SK-N-SH (cell line): ENCODE measurements around the gene FAT1. TPM values are rescaled to one million over a fixed set of nuclear protein-coding genes. Genes with fewer than 3 reads are reported as not detected.

Source experiments
- CTCF ChIA-PET: fragments of 300-600, 350-600 bp; formaldehyde crosslinking; extraction: SDS; loops from one replicate; lab custom pipeline; 2021; lab: Yijun Ruan, JAX
- POLR2A ChIA-PET: fragments of 350-600 bp; sonication (Branson Sonifier 250); formaldehyde crosslinking; extraction: SDS; loops from one replicate; lab custom pipeline; 2020; ENCODE audit warnings: antibody characterized with exemption, inconsistent platforms; lab: Yijun Ruan, JAX
- DNase-seq: peaks from one replicate; pipeline ENCODE4 v3.0.0; 2012
- H2AFZ ChIP-seq: fragments of 200-600 bp; sonication (generic); 2 replicates; pipeline ENCODE4 v1.8.1; 2016; ENCODE audit warnings: antibody characterized with exemption, mild to moderate bottlenecking, low read depth
- H3F3A ChIP-seq: fragments of 200-600 bp; sonication (generic); replicated peaks from 2 replicates; pipeline ENCODE3; 2016; ENCODE audit warnings: antibody characterized with exemption, mild to moderate bottlenecking; ENCODE audit not compliant: insufficient read depth
- H3K27ac ChIP-seq, 2 experiments: fragments of 200-500 bp in 1 of 2; fragments of 200-600 bp in 1 of 2; sonication (Bioruptor generic) in 1 of 2; sonication (generic), shearing (Covaris generic) in 1 of 2; 2 replicates each; pipeline versions ENCODE4 v1.5.1 to v1.6.1; 2014 to 2016; ENCODE audit warnings: low read depth in 2 of 2, inconsistent platforms in 1 of 2, low read length in 1 of 2, mild to moderate bottlenecking in 1 of 2, mixed read lengths in 1 of 2
- H3K27me3 ChIP-seq: fragments of 200-600 bp; sonication (generic), shearing (Covaris generic); 2 replicates; pipeline ENCODE4 v1.6.1; 2016; ENCODE audit warnings: mixed run types; ENCODE audit not compliant: insufficient read depth
- H3K36me3 ChIP-seq, 2 experiments: fragments of 200-500 bp in 1 of 2; fragments of 200-600 bp in 1 of 2; sonication (Bioruptor generic) in 1 of 2; sonication (generic) in 1 of 2; replicated peaks in 1 of 2; 2 replicates each; pipeline versions ENCODE3 to v1.5.1; 2014 to 2016; ENCODE audit warnings: low read length in 1 of 2, mild to moderate bottlenecking in 1 of 2; ENCODE audit not compliant: insufficient read depth in 2 of 2, control insufficient read depth in 1 of 2
- H3K4me1 ChIP-seq, 2 experiments: fragments of 200-500 bp in 1 of 2; fragments of 200-600 bp in 1 of 2; sonication (Bioruptor generic) in 1 of 2; sonication (generic), shearing (Covaris generic) in 1 of 2; 2 replicates each; pipeline versions ENCODE4 v1.5.1 to v1.6.1; 2014 to 2016; ENCODE audit warnings: low read depth in 1 of 2, low read length in 1 of 2, mixed run types in 1 of 2; ENCODE audit not compliant: insufficient read depth in 2 of 2, control insufficient read depth in 1 of 2
- H3K4me2 ChIP-seq: fragments of 200-600 bp; sonication (generic), shearing (Covaris generic); 2 replicates; pipeline ENCODE4 v1.6.1; 2017; ENCODE audit warnings: mixed run types
- H3K4me3 ChIP-seq, 2 experiments: fragments of 200-500 bp in 1 of 2; fragments of 200-600 bp in 1 of 2; sonication (Bioruptor generic) in 1 of 2; sonication (generic), shearing (Covaris generic) in 1 of 2; 2 replicates each; pipeline versions ENCODE4 v1.5.1 to v1.8.1; 2014 to 2016; ENCODE audit warnings: low read depth in 2 of 2, inconsistent platforms in 1 of 2, low read length in 1 of 2, mild to moderate bottlenecking in 1 of 2, mixed read lengths in 1 of 2, moderate library complexity in 1 of 2
- H3K79me2 ChIP-seq: fragments of 200-600 bp; sonication (generic); 2 replicates; pipeline ENCODE4 v1.8.1; 2017; ENCODE audit warnings: mild to moderate bottlenecking; ENCODE audit not compliant: insufficient read depth
- H3K9ac ChIP-seq: fragments of 200-600 bp; sonication (generic); 2 replicates; pipeline ENCODE4 v1.6.1; 2017; ENCODE audit warnings: mixed run types
- H3K9me2 ChIP-seq: fragments of 200-600 bp; sonication (generic); 2 replicates; pipeline ENCODE4 v1.6.1; 2017; ENCODE audit warnings: mixed run types
- H3K9me3 ChIP-seq: fragments of 200-600 bp; sonication (generic); 2 replicates; pipeline ENCODE4 v1.6.1; 2017; ENCODE audit warnings: mixed run types, mild to moderate bottlenecking, moderate library complexity
- H4K20me1 ChIP-seq: fragments of 200-600 bp; sonication (generic); 2 replicates; pipeline ENCODE4 v1.6.1; 2017; ENCODE audit warnings: mild to moderate bottlenecking, mixed run types; ENCODE audit not compliant: insufficient read depth
- CHD2 ChIP-seq: fragments of 150-350 bp; IDR thresholded peaks from 2 replicates; pipeline ENCODE4 v1.6.1; 2018; ENCODE audit warnings: low read length; ENCODE audit not compliant: partially characterized antibody
- ELF1 ChIP-seq: IDR thresholded peaks from 2 replicates; pipeline ENCODE4 v1.4.0; 2012
- EP300 ChIP-seq, 2 experiments: IDR thresholded peaks; 2 replicates each; pipeline versions ENCODE4 v1.4.0 to v1.6.1; 2012; ENCODE audit warnings: borderline replicate concordance in 1 of 2, low read depth in 1 of 2, low read length in 1 of 2
- EZH2phosphoT487 ChIP-seq: fragments of 200-600 bp; sonication (generic); IDR thresholded peaks from 2 replicates; pipeline ENCODE4 v1.6.1; 2017; ENCODE audit warnings: low read depth, mixed run types, mild to moderate bottlenecking, antibody characterized with exemption, moderate library complexity, borderline replicate concordance
- FOSL2 ChIP-seq: IDR thresholded peaks from 2 replicates; pipeline ENCODE4 v1.4.0; 2012; ENCODE audit warnings: low read depth, mild to moderate bottlenecking, moderate library complexity, borderline replicate concordance
- FOXM1 ChIP-seq: IDR thresholded peaks from 2 replicates; pipeline ENCODE4 v1.4.0; 2012; ENCODE audit warnings: low read depth, mild to moderate bottlenecking
- GABPA ChIP-seq: IDR thresholded peaks from 2 replicates; pipeline ENCODE4 v1.4.0; 2012; ENCODE audit warnings: low read depth, mild to moderate bottlenecking
- JUND ChIP-seq: IDR thresholded peaks from 2 replicates; pipeline ENCODE4 v1.4.0; 2012
- MEF2A ChIP-seq: IDR thresholded peaks from 2 replicates; pipeline ENCODE4 v1.4.0; 2012; ENCODE audit warnings: low read depth, borderline replicate concordance
- NFIC ChIP-seq: IDR thresholded peaks from 2 replicates; pipeline ENCODE4 v1.4.0; 2012; ENCODE audit warnings: borderline replicate concordance
- NRF1 ChIP-seq: IDR thresholded peaks from 2 replicates; pipeline ENCODE4 v1.6.1; 2012; ENCODE audit warnings: low read depth, mild to moderate bottlenecking, low read length
- PBX3 ChIP-seq: IDR thresholded peaks from 2 replicates; pipeline ENCODE4; 2012
- POLR2AphosphoS5 ChIP-seq: IDR thresholded peaks from 2 replicates; pipeline ENCODE4 v1.6.1; 2012; ENCODE audit warnings: low read depth, low read length
- RAD21 ChIP-seq: IDR thresholded peaks from 2 replicates; pipeline ENCODE4 v1.6.1; 2012; ENCODE audit warnings: mild to moderate bottlenecking, low read length
- REST ChIP-seq: IDR thresholded peaks from 2 replicates; pipeline ENCODE4 v1.6.1; 2012; ENCODE audit warnings: mild to moderate bottlenecking, low read depth, low read length, moderate library complexity
- RFX5 ChIP-seq: IDR thresholded peaks from 2 replicates; pipeline ENCODE4 v1.6.1; 2012; ENCODE audit warnings: mild to moderate bottlenecking, improper control_type of control experiment, low read length
- RXRA ChIP-seq: IDR thresholded peaks from 2 replicates; pipeline ENCODE4 v1.4.0; 2012; ENCODE audit warnings: low read depth, mild to moderate bottlenecking, borderline replicate concordance
- SIN3A ChIP-seq: IDR thresholded peaks from 2 replicates; pipeline ENCODE4 v1.6.1; 2012; ENCODE audit warnings: low read depth, mild to moderate bottlenecking, low read length, moderate library complexity, borderline replicate concordance
- TAF1 ChIP-seq: IDR thresholded peaks from 2 replicates; pipeline ENCODE4 v1.6.1; 2012; ENCODE audit warnings: low read depth, mild to moderate bottlenecking, low read length, moderate library complexity, borderline replicate concordance
- TCF12 ChIP-seq: IDR thresholded peaks from 2 replicates; pipeline ENCODE4 v1.4.0; 2012
- TEAD4 ChIP-seq: IDR thresholded peaks from 2 replicates; pipeline ENCODE4 v1.4.0; 2012; ENCODE audit warnings: mild to moderate bottlenecking, borderline replicate concordance; ENCODE audit not compliant: insufficient read depth
- USF1 ChIP-seq: IDR thresholded peaks from 2 replicates; pipeline ENCODE4 v1.4.0; 2012; ENCODE audit warnings: low read depth, borderline replicate concordance
- USF2 ChIP-seq: fragments of 150-350 bp; IDR thresholded peaks from 2 replicates; pipeline ENCODE4 v1.6.1; 2017; ENCODE audit warnings: antibody characterized with exemption, low read length, low read depth, borderline replicate concordance
- WGBS: methylation state at CpG from one replicate; pipeline ENCODE4 v1.1.6; 2017; ENCODE audit warnings: low lambda C conversion rate; 5-methylcytosine and 5-hydroxymethylcytosine counted together
- polyA plus RNA-seq, 3 experiments: library from polyadenylated mRNA; depleted of rRNA; stranded (reverse); fragments of >200 nt; gene quantifications; 2 replicates each; pipeline ENCODE4 v1.2.3, GENCODE V29; 2012

Gene FAT1
- polyA plus RNA-seq, 1 of the 3 experiments (the other 2 are of a cell fraction) = 41.3 TPM

- Histone ChIP-seq H3K9me3 (no peaks in the 10 kb centered on the region), H3K4me3 (no peak overlapping the region), H3K9ac (no peak overlapping the region), H2AFZ (no peak overlapping the region), H3K4me1 (peaks cover 0 to 18% of the 10 kb centered on the region in 2 experiments; a peak in 1 of 4 replicates), H3K79me2 (peaks cover 97% of the 10 kb centered on the region), H3K4me2 (no peak overlapping the region), H3K27me3 (no peaks in the 10 kb centered on the region), H3K27ac (no peak overlapping the region), H3F3A (no peaks in the 10 kb centered on the region), H3K9me2 (no peaks in the 10 kb centered on the region), H3K36me3 (peaks cover 0 to 12% of the 10 kb centered on the region in 2 experiments), H4K20me1 (peaks cover 3% of the 10 kb centered on the region; the same call in 1 of the 2 replicates)
- ChIA-PET POLR2A (no interaction called here), CTCF (no interaction called here)
- no peak for DNase-seq
- 30% methylated on average over 9 of the region's 17 CpGs for WGBS
- TF ChIP-seq CHD2 (no peak), USF1 (no peak), FOXM1 (no peak), FOSL2 (peak; percentile 11; the same call in 1 of the 2 replicates)
Measured at GRCh38 chr4:186693159-186693815, 30.4 kb downstream of the FAT1 start.

- no peaks in the 10 kb centered on the region for H3F3A ChIP-seq
- POLR2A ChIA-PET = no interaction called here
- peaks cover 97% of the 10 kb centered on the region for H3K79me2 ChIP-seq
- H2AFZ ChIP-seq = no peak overlapping the region
- no peaks in the 10 kb centered on the region for H3K9me3 ChIP-seq
- H3K4me3 ChIP-seq = no peak overlapping the region
- no peak for TF ChIP-seq POLR2AphosphoS5
- TF ChIP-seq JUND = no peak
- no peak for TF ChIP-seq RFX5
- no peak for TF ChIP-seq TEAD4
- TF ChIP-seq EP300 (IDR thresholded peaks at IDR 0.05; ENCODE audit: borderline replicate concordance in 1 of 2, low read depth in 1 of 2, low read length in 1 of 2) = no peak
- TF ChIP-seq EZH2phosphoT487 = no peak
- no peak for TF ChIP-seq SIN3A
- no peak for TF ChIP-seq RXRA
- TF ChIP-seq NFIC = no peak
- no peak for TF ChIP-seq NRF1
- TF ChIP-seq RAD21 = no peak
- no peak for TF ChIP-seq TAF1
- TF ChIP-seq MEF2A = no peak
- TF ChIP-seq ELF1 = no peak
- TF ChIP-seq REST = no peak
- no peak for TF ChIP-seq TCF12
- TF ChIP-seq PBX3 = no peak
- no peak for TF ChIP-seq USF2
- TF ChIP-seq GABPA = no peak
- TF ChIP-seq, all 33 proteins: peak for 0
- DNase-seq = no peak
- Histone ChIP-seq H3K36me3 (peaks cover 0 to 7% of the 10 kb centered on the region in 2 experiments), H3K9ac (no peak overlapping the region), H3K4me1 (peaks cover 0 to 32% of the 10 kb centered on the region in 2 experiments; a peak in 1 of 4 replicates), H4K20me1 (no peaks in the 10 kb centered on the region), H3K27me3 (no peaks in the 10 kb centered on the region), H3K4me2 (no peak overlapping the region), H3K27ac (no peak overlapping the region), H3K9me2 (no peaks in the 10 kb centered on the region)
- WGBS = 53% methylated on average over 5 of the region's 5 CpGs
- CTCF ChIA-PET = interaction anchor here (0.6 to 1.3 kb wide), 2 partner anchors 13 to 22 kb away, joined by 3 to 5 read pairs; no protein-coding TSS in a partner anchor
Measured at GRCh38 chr4:186691396-186691795, 32.3 kb downstream of the FAT1 start.
